Parathyroid adenoma (tissue), 2 donors: ENCODE data around the gene COX10.

Experiments
- H2AFZ ChIP-seq: fragments of 300-600 bp; sonication (generic); one replicate; pipeline ENCODE4 v1.7.0; 2017; ENCODE audit warnings: antibody characterized with exemption, mild to moderate bottlenecking
- H3K27ac ChIP-seq: fragments of 300-600 bp; sonication (generic); one replicate; pipeline ENCODE4 v1.7.0; 2017
- H3K27me3 ChIP-seq: fragments of 300-600 bp; sonication (generic); one replicate; pipeline ENCODE4 v1.7.0; 2017; ENCODE audit warnings: low read length; ENCODE audit not compliant: control insufficient read depth, insufficient read depth
- H3K36me3 ChIP-seq: fragments of 300-600 bp; sonication (generic); one replicate; pipeline ENCODE4 v1.7.0; 2017; ENCODE audit warnings: low read length; ENCODE audit not compliant: control insufficient read depth, insufficient read depth
- H3K4me1 ChIP-seq: fragments of 300-600 bp; sonication (generic); one replicate; pipeline ENCODE4 v1.7.0; 2017; ENCODE audit warnings: control low read depth
- H3K4me2 ChIP-seq: fragments of 300-600 bp; sonication (generic); one replicate; pipeline ENCODE4 v1.7.0; 2017; ENCODE audit warnings: low read length
- H3K4me3 ChIP-seq: fragments of 300-600 bp; sonication (generic); one replicate; pipeline ENCODE4 v1.7.0; 2017; ENCODE audit warnings: low read depth, low read length
- H3K79me2 ChIP-seq: fragments of 300-600 bp; sonication (generic); one replicate; pipeline ENCODE4 v1.7.0; 2017; ENCODE audit warnings: control low read depth
- H3K9ac ChIP-seq: fragments of 300-600 bp; sonication (generic); one replicate; pipeline ENCODE4 v1.7.0; 2017; ENCODE audit warnings: mild to moderate bottlenecking
- H3K9me3 ChIP-seq: fragments of 300-600 bp; sonication (generic); one replicate; pipeline ENCODE4 v1.7.0; 2017; ENCODE audit warnings: low read length; ENCODE audit not compliant: control insufficient read depth
- TF ChIP-seq, protein P1 (sequence below): fragments of 300-600 bp; sonication (generic); IDR thresholded peaks from one replicate; pipeline ENCODE4 v1.7.0; 2017; ENCODE audit warnings: antibody characterized with exemption, mild to moderate bottlenecking
- donor health status: primary hyperparathyroidism.

Gene COX10

DNA sequence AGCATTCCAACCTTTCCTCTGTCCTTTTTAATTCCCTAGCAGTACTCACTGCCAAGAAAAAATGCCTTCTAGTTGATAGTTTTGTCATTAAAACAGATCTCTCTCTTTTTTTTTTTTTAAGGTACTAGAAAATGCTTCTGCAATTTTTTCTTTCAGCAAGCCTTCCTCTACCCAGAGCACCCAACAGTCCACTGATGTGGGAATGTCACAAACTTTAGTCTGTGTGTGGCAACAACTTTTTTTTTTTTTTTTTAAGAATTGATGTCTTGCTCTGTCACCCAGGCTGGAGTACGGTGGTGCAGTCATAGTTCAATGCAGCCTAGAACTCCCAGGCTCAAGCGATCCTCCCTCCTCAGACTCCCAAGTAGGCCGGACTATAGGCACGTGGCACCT, 132.7 kb downstream of the COX10 start:
- no peak overlapping the region for H3K4me3 ChIP-seq
- no peak overlapping the region for H3K4me2 ChIP-seq
- H2AFZ ChIP-seq, result no peak overlapping the region
- no peaks in the 10 kb centered on the region for H3K9me3 ChIP-seq
- TF ChIP-seq, protein P1, sequence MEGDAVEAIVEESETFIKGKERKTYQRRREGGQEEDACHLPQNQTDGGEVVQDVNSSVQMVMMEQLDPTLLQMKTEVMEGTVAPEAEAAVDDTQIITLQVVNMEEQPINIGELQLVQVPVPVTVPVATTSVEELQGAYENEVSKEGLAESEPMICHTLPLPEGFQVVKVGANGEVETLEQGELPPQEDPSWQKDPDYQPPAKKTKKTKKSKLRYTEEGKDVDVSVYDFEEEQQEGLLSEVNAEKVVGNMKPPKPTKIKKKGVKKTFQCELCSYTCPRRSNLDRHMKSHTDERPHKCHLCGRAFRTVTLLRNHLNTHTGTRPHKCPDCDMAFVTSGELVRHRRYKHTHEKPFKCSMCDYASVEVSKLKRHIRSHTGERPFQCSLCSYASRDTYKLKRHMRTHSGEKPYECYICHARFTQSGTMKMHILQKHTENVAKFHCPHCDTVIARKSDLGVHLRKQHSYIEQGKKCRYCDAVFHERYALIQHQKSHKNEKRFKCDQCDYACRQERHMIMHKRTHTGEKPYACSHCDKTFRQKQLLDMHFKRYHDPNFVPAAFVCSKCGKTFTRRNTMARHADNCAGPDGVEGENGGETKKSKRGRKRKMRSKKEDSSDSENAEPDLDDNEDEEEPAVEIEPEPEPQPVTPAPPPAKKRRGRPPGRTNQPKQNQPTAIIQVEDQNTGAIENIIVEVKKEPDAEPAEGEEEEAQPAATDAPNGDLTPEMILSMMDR, result no peak
- H3K4me1 ChIP-seq, result peaks cover 5% of the 10 kb centered on the region
- H3K27me3 ChIP-seq, result no peaks in the 10 kb centered on the region
- no peak overlapping the region for H3K9ac ChIP-seq
- H3K36me3 ChIP-seq, result no peaks in the 10 kb centered on the region
- no peak overlapping the region for H3K27ac ChIP-seq
- H3K79me2 ChIP-seq, result no peaks in the 10 kb centered on the region

DNA sequence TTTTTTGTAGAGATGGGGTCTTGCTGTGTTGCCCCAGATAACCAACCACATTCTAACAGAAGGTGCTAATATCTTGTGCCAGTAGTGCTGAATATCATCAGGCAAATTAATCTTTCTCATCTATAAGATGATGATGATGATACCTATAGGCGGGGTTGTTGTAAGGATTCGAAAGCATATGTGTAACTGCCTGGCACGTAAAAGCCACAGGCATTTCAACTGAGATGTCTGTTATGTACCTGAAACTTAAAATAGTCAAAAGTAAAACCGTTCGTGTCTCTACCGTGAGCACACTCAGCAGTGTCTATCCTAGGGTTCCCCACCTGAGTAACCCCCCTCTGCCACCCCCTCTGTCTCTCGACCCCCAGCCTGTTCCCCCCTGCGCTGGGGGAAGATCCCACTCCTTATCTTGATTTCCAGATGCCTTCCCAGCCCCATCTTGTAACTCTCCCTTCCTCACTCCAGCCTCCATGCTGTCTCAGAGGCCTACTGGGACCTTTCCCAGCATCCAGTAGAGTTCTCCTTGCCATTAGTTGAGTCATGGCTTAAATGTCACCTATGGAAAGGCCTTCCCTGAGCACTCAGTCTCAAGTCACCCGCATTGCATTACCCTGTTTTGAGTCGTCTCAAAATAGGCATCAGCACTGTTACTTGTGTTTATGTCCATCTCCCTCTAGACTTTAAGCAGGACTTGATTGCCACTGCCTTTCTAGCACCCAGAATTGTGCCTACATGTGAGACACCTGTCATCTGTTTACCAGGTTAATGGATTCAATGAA, 133.3 kb downstream of the COX10 start:
- Histone ChIP-seq H3K9ac (no peak overlapping the region), H3K27ac (no peak overlapping the region), H2AFZ (no peak overlapping the region), H3K36me3 (no peaks in the 10 kb centered on the region), H3K79me2 (no peaks in the 10 kb centered on the region), H3K9me3 (no peaks in the 10 kb centered on the region), H3K4me3 (no peak overlapping the region), H3K27me3 (no peaks in the 10 kb centered on the region), H3K4me2 (no peak overlapping the region), H3K4me1 (peaks cover 5% of the 10 kb centered on the region)
- TF ChIP-seq, protein P1, result no peak

DNA sequence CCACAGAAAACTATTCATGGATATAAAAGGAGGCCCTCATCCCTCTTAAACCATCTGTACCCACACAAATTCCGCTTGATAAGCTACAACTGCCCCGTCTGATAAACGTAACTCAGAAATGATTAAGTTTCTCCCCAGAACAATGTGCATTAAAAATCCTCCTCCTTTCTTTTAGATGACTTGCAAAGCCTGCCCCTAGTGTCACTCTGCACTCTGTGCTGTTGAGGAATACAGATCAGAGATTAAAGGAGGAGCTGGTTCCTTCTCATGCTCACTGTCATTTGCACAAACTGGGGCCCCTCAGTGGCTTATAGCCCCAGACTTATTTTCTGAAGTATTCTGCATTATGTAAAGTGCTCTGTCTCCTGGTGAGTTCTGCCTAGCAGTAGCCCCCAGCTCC, 134.1 kb downstream of the COX10 start:
- Histone ChIP-seq H3K79me2 (no peaks in the 10 kb centered on the region), H3K4me1 (peaks cover 5% of the 10 kb centered on the region), H3K9ac (no peak overlapping the region), H3K4me2 (no peak overlapping the region), H3K4me3 (no peak overlapping the region), H3K27me3 (no peaks in the 10 kb centered on the region), H3K9me3 (no peaks in the 10 kb centered on the region), H2AFZ (no peak overlapping the region), H3K27ac (no peak overlapping the region), H3K36me3 (no peaks in the 10 kb centered on the region)
- TF ChIP-seq, protein P1, result no peak

DNA sequence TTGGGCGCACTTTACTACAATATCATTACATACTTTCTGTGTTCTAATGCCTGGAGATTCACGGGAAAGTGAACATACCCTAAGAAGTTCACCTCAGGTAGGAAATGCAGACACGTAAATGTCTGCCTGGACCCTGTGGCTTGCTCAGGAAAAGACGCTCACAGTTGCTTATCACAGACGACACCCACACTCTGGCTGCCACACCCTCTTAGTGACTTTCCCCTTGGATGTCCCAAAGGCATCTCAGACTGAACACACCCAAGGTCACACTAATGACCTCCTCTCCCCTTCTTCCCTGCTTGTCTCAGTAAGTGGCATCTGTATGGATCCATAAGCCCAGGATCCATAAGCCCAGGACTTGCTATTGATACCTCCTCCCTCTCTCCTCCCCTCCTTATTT, 134.8 kb downstream of the COX10 start:
- H3K27ac ChIP-seq, result no peak overlapping the region
- TF ChIP-seq, protein P1, result no peak
- no peak overlapping the region for H2AFZ ChIP-seq
- H3K36me3 ChIP-seq, result no peaks in the 10 kb centered on the region
- no peaks in the 10 kb centered on the region for H3K79me2 ChIP-seq
- H3K4me1 ChIP-seq, result peaks cover 5% of the 10 kb centered on the region
- H3K4me2 ChIP-seq, result no peak overlapping the region
- H3K27me3 ChIP-seq, result no peaks in the 10 kb centered on the region
- no peak overlapping the region for H3K4me3 ChIP-seq
- H3K9me3 ChIP-seq, result no peaks in the 10 kb centered on the region
- no peak overlapping the region for H3K9ac ChIP-seq

DNA sequence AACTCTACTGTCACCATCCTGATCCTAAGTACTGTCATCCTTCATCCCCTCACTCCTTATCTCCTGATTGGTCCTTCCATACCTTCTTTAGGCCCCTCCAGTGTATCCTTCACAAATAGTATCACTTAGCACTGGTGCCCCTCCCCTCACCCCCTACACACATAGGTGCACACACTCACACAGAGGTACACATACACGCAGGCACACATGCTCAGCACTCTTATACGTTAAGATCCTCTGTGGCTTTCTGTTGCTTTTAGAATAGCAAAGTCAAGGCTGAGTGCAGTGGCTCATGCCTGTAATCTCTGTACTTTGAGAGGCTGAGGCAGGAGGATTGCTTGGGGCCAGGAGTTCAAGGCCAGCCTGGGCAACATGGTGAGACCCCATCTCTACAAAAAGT, 135.2 kb downstream of the COX10 start:
- Histone ChIP-seq H3K9me3 (no peaks in the 10 kb centered on the region), H3K4me2 (no peak overlapping the region), H3K36me3 (no peaks in the 10 kb centered on the region), H3K79me2 (no peaks in the 10 kb centered on the region), H3K4me3 (no peak overlapping the region), H3K4me1 (peaks cover 5% of the 10 kb centered on the region), H3K27ac (no peak overlapping the region), H3K9ac (no peak overlapping the region), H2AFZ (no peak overlapping the region), H3K27me3 (no peaks in the 10 kb centered on the region)
- TF ChIP-seq, protein P1, result no peak
